ENCODE data around the gene MYZAP.

DNA sequence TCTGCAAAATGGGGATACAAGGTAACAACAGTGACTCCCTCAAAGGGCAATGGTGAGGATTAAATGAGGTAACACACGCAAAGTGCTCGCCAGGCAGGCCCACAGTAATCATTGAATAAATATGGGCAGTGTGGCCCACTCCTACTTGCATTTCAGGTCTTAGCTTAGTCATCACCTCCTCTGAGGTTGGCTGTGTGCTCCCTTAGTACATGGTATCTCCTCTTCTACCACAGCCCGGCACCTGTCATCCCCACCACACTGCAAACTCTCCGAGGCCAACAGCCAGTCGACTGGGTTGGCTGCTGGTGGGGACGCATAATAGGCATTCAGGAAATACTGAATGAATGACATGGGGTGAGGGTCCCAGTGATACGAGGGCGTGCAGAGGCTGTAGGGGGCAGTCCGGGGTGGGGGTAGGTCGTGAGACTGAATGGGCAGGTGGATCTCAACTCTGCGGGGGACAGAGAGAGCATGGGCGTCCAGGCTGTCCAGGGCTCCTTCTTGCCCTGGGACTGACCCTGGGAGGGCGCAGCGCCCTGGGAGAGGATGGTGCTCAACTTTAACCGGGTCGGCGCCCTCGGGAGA is 375 bp upstream of the MYZAP start:
- TF ChIP-seq EP300 (IDR thresholded peaks at IDR 0.05) (no peak), POLR2A (IDR thresholded peaks at IDR 0.05) (no peak)

Data from ovary (tissue), 1 donor.